ENCODE measurements around the gene NUMA1. TPM values are rescaled to one million over a fixed set of nuclear protein-coding genes. Genes with fewer than 3 reads are reported as not detected.

NUMA1 gene
- total RNA-seq, 4 donors from 2014 or later, result 142 to 237 (median 177) TPM

DNA sequence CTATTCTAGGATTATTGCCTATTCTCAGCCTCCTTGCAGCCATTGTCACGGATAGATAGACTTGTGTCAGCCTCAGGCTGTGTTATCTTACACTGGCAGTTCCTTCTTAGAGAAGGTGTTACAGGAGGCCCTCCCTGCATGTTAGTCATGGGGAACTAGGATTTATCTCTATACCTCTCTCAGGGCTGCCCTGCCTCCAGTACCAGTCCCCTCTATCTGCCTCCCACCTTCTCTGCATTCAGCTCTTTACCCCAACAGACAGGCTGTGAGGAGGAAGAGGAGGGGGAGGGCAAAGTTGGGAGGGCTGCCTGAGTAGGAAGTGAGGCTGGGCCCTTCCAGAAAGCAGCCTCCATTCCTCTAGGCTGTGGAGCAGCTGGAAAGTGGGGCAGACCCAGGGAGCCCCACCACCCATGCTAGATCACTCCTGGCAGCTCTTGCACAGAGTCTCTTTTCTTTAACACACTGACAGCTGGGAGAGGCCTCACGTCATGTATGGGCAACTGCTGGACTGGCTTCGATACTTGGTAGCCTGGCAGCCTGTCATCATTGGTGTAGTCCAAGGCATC lies 84.5 kb downstream of the NUMA1 start:
- intact Hi-C loops (cut with DNase I), result no loop called here
- 67 to 100% methylated on average over 1 to 3 of the region's 3 CpGs for WGBS, 2 donors
- peaks cover 0 to 55% (median 3%) of the 10 kb centered on the region in 3 donors for H3K36me3 ChIP-seq

DNA sequence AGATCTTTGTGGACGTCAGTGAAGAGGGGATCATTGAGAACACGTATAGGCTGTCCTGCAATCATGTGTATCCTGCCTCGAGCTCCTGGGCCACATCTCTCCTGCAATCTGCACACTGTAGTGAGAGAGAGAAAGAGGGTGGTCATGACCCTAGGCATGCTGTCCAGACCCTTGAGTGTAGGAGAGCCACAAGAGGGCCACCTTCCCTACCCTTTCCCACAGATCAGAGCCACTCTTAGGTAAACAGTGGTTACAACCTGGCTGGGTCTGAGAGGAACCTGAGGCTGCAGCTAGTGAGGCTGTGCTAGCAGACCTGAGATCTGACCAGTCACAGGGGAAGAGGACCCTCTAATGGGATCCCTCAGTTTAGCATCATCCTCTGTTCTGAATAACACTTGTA lies 85.6 kb downstream of the NUMA1 start:
- Histone ChIP-seq H3K4me1 (peaks cover 0 to 15% (median 15%) of the 10 kb centered on the region in 3 donors), H3K9me3 (no peaks in the 10 kb centered on the region), H3K36me3 (peaks cover 0 to 56% (median 8%) of the 10 kb centered on the region in 3 donors), H3K27me3 (no peaks in the 10 kb centered on the region), H3K27ac (no peak overlapping the region), H3K4me3 (no peak overlapping the region)
- intact Hi-C loops (cut with DNase I), result no loop called here
- 92% methylated on average over 3 of the region's 3 CpGs for WGBS, 2 donors
- TF ChIP-seq POLR2A (IDR thresholded peaks at IDR 0.05), result no peak
- TF ChIP-seq, protein P1, sequence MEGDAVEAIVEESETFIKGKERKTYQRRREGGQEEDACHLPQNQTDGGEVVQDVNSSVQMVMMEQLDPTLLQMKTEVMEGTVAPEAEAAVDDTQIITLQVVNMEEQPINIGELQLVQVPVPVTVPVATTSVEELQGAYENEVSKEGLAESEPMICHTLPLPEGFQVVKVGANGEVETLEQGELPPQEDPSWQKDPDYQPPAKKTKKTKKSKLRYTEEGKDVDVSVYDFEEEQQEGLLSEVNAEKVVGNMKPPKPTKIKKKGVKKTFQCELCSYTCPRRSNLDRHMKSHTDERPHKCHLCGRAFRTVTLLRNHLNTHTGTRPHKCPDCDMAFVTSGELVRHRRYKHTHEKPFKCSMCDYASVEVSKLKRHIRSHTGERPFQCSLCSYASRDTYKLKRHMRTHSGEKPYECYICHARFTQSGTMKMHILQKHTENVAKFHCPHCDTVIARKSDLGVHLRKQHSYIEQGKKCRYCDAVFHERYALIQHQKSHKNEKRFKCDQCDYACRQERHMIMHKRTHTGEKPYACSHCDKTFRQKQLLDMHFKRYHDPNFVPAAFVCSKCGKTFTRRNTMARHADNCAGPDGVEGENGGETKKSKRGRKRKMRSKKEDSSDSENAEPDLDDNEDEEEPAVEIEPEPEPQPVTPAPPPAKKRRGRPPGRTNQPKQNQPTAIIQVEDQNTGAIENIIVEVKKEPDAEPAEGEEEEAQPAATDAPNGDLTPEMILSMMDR (IDR thresholded peaks at IDR 0.05), result no peak
- no peak for DNase-seq

More for the DNA sequence above, 84.5 kb downstream of the NUMA1 start:
- H3K4me3 ChIP-seq, result no peak overlapping the region
- no peak overlapping the region for H3K27ac ChIP-seq
- no peaks in the 10 kb centered on the region for H3K9me3 ChIP-seq
- peaks cover 4 to 26% (median 23%) of the 10 kb centered on the region in 3 donors for H3K4me1 ChIP-seq
- TF ChIP-seq, protein P1 (IDR thresholded peaks at IDR 0.05), result no peak
- no peak for TF ChIP-seq POLR2A (IDR thresholded peaks at IDR 0.05)
- DNase-seq, result no peak
- no peaks in the 10 kb centered on the region for H3K27me3 ChIP-seq

DNA sequence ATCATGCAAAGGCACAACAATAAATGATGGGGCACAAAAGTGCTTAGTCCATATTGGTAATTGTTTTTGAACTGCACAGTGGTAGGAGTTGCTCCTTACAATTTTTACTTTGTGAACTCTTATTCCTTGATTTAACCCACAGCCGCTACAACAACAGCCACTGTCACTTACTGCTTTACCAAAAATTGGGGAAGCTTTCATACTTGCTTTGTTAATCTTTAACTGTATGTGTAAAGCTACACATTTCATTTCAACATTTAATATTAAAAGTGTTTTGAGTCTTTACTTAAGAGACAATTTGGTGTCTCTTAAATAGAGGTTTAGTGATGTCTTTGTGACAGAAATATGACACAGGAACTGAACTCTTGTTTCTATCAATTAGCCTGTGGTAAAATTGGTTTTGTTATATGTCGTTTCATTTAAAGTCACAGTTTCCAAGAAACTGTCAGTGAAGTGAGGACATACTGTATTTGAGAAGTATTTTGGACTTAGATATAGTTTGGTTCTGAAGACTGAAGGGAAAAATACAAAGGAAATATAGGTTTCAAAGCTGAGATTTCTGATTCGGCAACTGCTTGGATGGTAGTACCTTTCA lies 88.1 kb downstream of the NUMA1 start:
- Histone ChIP-seq H3K4me3 (no peak overlapping the region), H3K4me1 (peaks cover 0 to 11% (median 0%) of the 10 kb centered on the region in 3 donors), H3K9me3 (no peaks in the 10 kb centered on the region), H3K36me3 (peaks cover 0 to 56% (median 8%) of the 10 kb centered on the region in 3 donors), H3K27me3 (no peaks in the 10 kb centered on the region), H3K27ac (no peak overlapping the region)
- 66 to 80% methylated on average over 3 of the region's 3 CpGs for WGBS, 2 donors
- TF ChIP-seq, protein P1 (IDR thresholded peaks at IDR 0.05), result no peak
- no peak for TF ChIP-seq POLR2A (IDR thresholded peaks at IDR 0.05)
- intact Hi-C loops (cut with DNase I), result no loop called here
- DNase-seq, result no peak

DNA sequence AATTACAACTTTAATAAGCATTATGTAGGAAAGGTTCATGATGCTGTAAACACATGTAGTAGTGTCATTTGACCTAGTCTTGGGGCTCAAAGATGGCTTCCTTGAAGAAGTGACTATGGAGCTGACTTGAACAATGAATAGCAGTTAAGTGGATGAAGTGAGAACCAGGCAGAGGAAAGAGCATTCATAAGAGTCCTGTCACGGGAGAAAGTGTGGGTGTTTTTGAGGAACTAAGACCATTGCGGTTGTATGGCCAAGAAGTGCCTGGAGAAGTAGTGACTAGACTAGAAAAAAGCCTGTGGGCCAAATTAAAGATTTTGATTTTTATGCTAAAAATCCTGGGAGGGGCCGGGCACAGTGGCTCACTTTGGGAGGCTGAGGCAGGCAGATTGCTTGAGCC lies 88.8 kb downstream of the NUMA1 start:
- no peak overlapping the region for H3K4me3 ChIP-seq
- H3K36me3 ChIP-seq, result peaks cover 0 to 54% (median 8%) of the 10 kb centered on the region in 3 donors
- no peak for DNase-seq
- TF ChIP-seq, protein P1 (IDR thresholded peaks at IDR 0.05), result no peak
- TF ChIP-seq POLR2A (IDR thresholded peaks at IDR 0.05), result no peak
- H3K9me3 ChIP-seq, result no peaks in the 10 kb centered on the region
- peaks cover 0 to 12% (median 0%) of the 10 kb centered on the region in 3 donors for H3K4me1 ChIP-seq
- 69 to 75% methylated on average over 3 of the region's 3 CpGs for whole genome bisulfite sequencing, 2 donors
- no peaks in the 10 kb centered on the region for H3K27me3 ChIP-seq
- intact Hi-C loops (cut with DNase I), result no loop called here
- H3K27ac ChIP-seq, result no peak overlapping the region

DNA sequence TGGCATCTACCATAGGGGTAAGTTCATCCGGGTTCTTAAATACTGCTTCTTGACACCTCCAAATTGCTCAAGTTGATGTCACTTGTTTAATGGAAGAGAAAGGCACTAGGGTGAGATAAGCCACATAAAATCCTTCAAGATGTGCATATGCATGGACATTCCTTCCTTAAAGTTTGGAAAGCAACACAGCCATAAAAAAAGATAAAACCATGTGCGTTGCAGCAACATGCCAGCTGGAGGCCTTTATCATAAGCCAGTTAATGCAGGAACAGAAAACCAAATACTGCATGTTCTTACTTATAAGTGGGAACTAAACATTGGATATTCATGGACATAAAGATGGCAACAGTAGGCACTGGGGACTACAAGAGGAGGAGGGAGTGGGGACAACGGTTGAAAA lies 89.6 kb downstream of the NUMA1 start:
- TF ChIP-seq, protein P1 (IDR thresholded peaks at IDR 0.05), result no peak
- TF ChIP-seq POLR2A (IDR thresholded peaks at IDR 0.05), result no peak
- Histone ChIP-seq H3K4me3 (no peak overlapping the region), H3K4me1 (peaks cover 0 to 12% (median 0%) of the 10 kb centered on the region in 3 donors), H3K9me3 (no peaks in the 10 kb centered on the region), H3K27me3 (no peaks in the 10 kb centered on the region), H3K27ac (no peak overlapping the region), H3K36me3 (peaks cover 0 to 46% (median 8%) of the 10 kb centered on the region in 3 donors)
- WGBS, 2 donors, result 61 to 75% methylated on average over 3 of the region's 3 CpGs
- no peak for DNase-seq
- intact Hi-C loops (cut with DNase I), result no loop called here
